Panc1 (cell line): ENCODE results near the gene ATOSA. TPM values are rescaled to one million over a fixed set of nuclear protein-coding genes. Genes with fewer than 3 reads are reported as not detected.
A peak's percentile ranks its signal among the peaks of the same experiment; 100 is the strongest.

Source experiments
- ATAC-seq: fragments of 200-7000 bp; cut with Tn5 transposase; 2 replicates; pipeline ENCODE4 v1.9.1; 2020; ENCODE audit warnings: mild to moderate bottlenecking, moderate library complexity
- BruUV-seq: library from RNA; stranded (reverse); fragments of 400-500 nt; replicated peaks from 2 replicates; lab custom pipeline; 2021; lab: Mats Ljungman, UMichigan
- CTCF ChIA-PET: fragments of 300-600 bp; sonication (Branson Sonifier 250); formaldehyde crosslinking; loops from one replicate; lab custom pipeline; 2022; ENCODE audit warnings: antibody characterized with exemption; lab: Charles Lee
- POLR2A ChIA-PET: fragments of 300-600 bp; sonication (Branson Sonifier 250); formaldehyde crosslinking; loops from one replicate; lab custom pipeline; 2022; ENCODE audit warnings: antibody characterized with exemption; lab: Charles Lee
- DNase-seq: peaks from one replicate; pipeline ENCODE4 v3.0.0-alpha.2; 2010; ENCODE audit warnings: low read depth, low spot score
- H3K27ac ChIP-seq: 2 replicates; pipeline ENCODE4 v1.5.1; 2011; ENCODE audit warnings: mild to moderate bottlenecking, low read length, inconsistent platforms
- H3K27me3 ChIP-seq: fragments of 200-500 bp; sonication (Bioruptor generic); 2 replicates; pipeline ENCODE4 v1.6.0; 2014; ENCODE audit warnings: low read length, inconsistent platforms; ENCODE audit not compliant: control insufficient read depth, insufficient read depth
- H3K36me3 ChIP-seq: fragments of 200-500 bp; sonication (Bioruptor generic); 2 replicates; pipeline ENCODE4 v1.5.1; 2014; ENCODE audit warnings: inconsistent platforms, mild to moderate bottlenecking, low read length, moderate library complexity; ENCODE audit not compliant: control insufficient read depth, insufficient read depth
- H3K4me1 ChIP-seq: 2 replicates; pipeline ENCODE4 v1.5.1; 2011; ENCODE audit warnings: inconsistent platforms, mild to moderate bottlenecking, low read length, moderate library complexity; ENCODE audit not compliant: control insufficient read depth, insufficient read depth
- H3K4me3 ChIP-seq, 2 experiments: 2 replicates each; pipeline ENCODE4 v1.5.1; 2011 to 2012; ENCODE audit warnings: low read depth in 2 of 2, low read length in 2 of 2, mild to moderate bottlenecking in 2 of 2, inconsistent platforms in 1 of 2, moderate library complexity in 1 of 2
- H3K9me3 ChIP-seq: fragments of 200-500 bp; sonication (Bioruptor generic); 2 replicates; pipeline ENCODE4 v1.5.1; 2014; ENCODE audit warnings: low read depth, mild to moderate bottlenecking, inconsistent platforms, low read length, moderate library complexity; ENCODE audit not compliant: control insufficient read depth, insufficient read depth
- POLR2AphosphoS5 ChIP-seq: IDR thresholded peaks from 2 replicates; pipeline ENCODE4 v1.6.1; 2012; ENCODE audit warnings: mild to moderate bottlenecking, low read depth, low read length, moderate library complexity
- SIN3A ChIP-seq: IDR thresholded peaks from 2 replicates; pipeline ENCODE4 v1.6.1; 2012; ENCODE audit warnings: low read depth, mild to moderate bottlenecking, low read length, moderate library complexity, borderline replicate concordance; ENCODE audit not compliant: insufficient read depth
- TCF7L2 ChIP-seq: IDR thresholded peaks from 2 replicates; pipeline ENCODE4 v1.6.1; 2011; ENCODE audit warnings: mild to moderate bottlenecking, low read depth, low read length, inconsistent platforms
- in situ Hi-C: cut with HindIII; loops from 2 replicates; pipeline ENCODE4 v1.10.0; 2016; ENCODE audit warnings: low sequenced_read_pairs, low pct_unique_long_range_greater_than_20kb
- intact Hi-C: fragments of 100-400 bp; cut with micrococcal nuclease; formaldehyde crosslinking; loops from one replicate; pipeline ENCODE4 v1.10.0; 2022; ENCODE audit not compliant: unreplicated experiment
- total RNA-seq: library from RNA; stranded (reverse); gene quantifications from one replicate; pipeline ENCODE4 v1.2.1, GENCODE V29; 2021; ENCODE audit not compliant: unreplicated experiment
- TF ChIP-seq, protein P1 (sequence below), 2 experiments: IDR thresholded peaks; 2 replicates each; pipeline ENCODE4 v1.6.1; 2011 to 2012; ENCODE audit warnings: low read depth in 2 of 2, control low read depth in 1 of 2, low read length in 1 of 2, mild to moderate bottlenecking in 1 of 2, moderate library complexity in 1 of 2; ENCODE audit not compliant: insufficient read depth in 1 of 2
- TF ChIP-seq, protein P2 (sequence below): fragments of 450-650 bp; IDR thresholded peaks from 2 replicates; pipeline ENCODE4 v1.5.1; 2017; ENCODE audit warnings: mild to moderate bottlenecking

Gene ATOSA
- total RNA-seq, 1 experiment from 2014 or later: 18.5 TPM

DNA sequence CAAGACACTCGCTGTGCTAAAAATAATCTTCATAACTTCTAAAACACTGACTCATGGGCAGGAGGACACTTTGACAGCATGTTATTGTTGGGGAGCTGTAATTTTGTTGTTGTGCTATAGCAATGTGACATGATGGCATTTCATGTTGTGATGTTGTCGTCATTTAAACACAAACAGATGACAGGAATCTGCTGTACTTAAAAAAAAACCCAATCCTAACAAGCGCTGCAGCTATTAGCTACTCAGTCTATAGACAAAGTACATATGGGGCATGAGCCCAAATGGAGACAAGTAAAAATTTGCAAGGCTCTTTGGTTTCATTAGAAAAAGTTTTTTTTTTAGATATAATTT lies 828 bp upstream of the ATOSA start:
- CTCF ChIA-PET: no interaction called here
- no TSS peak for BruUV-seq
- DNase-seq (no peak), ATAC-seq (no peak)
- intact Hi-C loops: no loop called here
- Histone ChIP-seq H3K27me3 (no peaks in the 10 kb centered on the region; the same call in 1 of the 2 replicates), H3K4me3 (peak overlapping the region; percentile 75 to 84), H3K4me1 (peaks cover 18% of the 10 kb centered on the region; the same call in 1 of the 2 replicates), H3K9me3 (no peaks in the 10 kb centered on the region), H3K36me3 (no peaks in the 10 kb centered on the region; the same call in 1 of the 2 replicates), H3K27ac (no peak overlapping the region; the same call in 1 of the 2 replicates)
- TF ChIP-seq, protein P1, sequence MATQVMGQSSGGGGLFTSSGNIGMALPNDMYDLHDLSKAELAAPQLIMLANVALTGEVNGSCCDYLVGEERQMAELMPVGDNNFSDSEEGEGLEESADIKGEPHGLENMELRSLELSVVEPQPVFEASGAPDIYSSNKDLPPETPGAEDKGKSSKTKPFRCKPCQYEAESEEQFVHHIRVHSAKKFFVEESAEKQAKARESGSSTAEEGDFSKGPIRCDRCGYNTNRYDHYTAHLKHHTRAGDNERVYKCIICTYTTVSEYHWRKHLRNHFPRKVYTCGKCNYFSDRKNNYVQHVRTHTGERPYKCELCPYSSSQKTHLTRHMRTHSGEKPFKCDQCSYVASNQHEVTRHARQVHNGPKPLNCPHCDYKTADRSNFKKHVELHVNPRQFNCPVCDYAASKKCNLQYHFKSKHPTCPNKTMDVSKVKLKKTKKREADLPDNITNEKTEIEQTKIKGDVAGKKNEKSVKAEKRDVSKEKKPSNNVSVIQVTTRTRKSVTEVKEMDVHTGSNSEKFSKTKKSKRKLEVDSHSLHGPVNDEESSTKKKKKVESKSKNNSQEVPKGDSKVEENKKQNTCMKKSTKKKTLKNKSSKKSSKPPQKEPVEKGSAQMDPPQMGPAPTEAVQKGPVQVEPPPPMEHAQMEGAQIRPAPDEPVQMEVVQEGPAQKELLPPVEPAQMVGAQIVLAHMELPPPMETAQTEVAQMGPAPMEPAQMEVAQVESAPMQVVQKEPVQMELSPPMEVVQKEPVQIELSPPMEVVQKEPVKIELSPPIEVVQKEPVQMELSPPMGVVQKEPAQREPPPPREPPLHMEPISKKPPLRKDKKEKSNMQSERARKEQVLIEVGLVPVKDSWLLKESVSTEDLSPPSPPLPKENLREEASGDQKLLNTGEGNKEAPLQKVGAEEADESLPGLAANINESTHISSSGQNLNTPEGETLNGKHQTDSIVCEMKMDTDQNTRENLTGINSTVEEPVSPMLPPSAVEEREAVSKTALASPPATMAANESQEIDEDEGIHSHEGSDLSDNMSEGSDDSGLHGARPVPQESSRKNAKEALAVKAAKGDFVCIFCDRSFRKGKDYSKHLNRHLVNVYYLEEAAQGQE (IDR thresholded peaks at IDR 0.05; ENCODE audit: insufficient read depth in 1 of 2, low read depth in 2 of 2, low read length in 1 of 2): no peak
- TF ChIP-seq SIN3A (no peak), POLR2AphosphoS5 (no peak), TCF7L2 (no peak)
- TF ChIP-seq, protein P2, sequence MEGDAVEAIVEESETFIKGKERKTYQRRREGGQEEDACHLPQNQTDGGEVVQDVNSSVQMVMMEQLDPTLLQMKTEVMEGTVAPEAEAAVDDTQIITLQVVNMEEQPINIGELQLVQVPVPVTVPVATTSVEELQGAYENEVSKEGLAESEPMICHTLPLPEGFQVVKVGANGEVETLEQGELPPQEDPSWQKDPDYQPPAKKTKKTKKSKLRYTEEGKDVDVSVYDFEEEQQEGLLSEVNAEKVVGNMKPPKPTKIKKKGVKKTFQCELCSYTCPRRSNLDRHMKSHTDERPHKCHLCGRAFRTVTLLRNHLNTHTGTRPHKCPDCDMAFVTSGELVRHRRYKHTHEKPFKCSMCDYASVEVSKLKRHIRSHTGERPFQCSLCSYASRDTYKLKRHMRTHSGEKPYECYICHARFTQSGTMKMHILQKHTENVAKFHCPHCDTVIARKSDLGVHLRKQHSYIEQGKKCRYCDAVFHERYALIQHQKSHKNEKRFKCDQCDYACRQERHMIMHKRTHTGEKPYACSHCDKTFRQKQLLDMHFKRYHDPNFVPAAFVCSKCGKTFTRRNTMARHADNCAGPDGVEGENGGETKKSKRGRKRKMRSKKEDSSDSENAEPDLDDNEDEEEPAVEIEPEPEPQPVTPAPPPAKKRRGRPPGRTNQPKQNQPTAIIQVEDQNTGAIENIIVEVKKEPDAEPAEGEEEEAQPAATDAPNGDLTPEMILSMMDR: no peak
- in situ Hi-C loops: no loop called here
- POLR2A ChIA-PET: no interaction called here

DNA sequence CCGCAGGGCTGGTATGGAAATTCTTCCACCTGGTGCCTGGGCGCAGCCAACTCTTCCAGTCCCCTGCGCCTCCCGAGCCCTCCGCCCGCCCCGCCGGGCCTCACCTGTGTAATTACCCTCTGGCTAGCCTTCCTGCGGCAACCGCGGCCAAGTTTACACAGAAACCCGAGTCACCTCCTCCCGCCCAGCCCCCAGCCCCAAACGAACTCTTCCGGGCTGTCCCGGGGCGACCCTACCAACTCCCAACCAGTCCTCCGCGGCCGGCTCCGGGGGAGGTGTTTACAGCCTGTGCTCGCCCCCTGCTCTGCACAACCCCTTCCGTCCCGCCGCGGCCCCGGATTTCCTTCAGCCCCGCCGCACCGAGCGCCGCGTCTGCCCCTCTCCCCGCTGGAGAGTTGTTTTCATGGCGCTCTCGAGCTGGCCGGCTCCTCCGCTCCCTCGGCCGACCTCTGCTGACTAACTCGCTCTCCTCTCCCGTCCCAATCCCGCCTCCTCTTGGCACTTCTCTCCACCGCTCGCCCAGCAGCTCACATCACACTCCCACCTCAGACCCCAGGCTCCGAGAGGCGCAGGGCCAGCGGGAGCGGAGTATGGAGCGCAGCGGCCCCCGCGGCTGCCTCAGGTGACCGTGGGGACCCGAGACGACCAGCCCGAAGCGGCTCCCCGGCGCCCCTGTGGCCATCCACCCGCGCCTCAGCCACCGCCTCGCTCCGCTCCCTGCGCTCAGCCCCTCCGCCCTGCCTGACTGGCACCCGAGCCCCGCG lies 538 bp downstream of the ATOSA start:
- no peaks in the 10 kb centered on the region for H3K9me3 ChIP-seq
- DNase-seq: no peak
- ChIA-PET CTCF (no interaction called here), POLR2A (no interaction called here)
- H3K36me3 ChIP-seq: no peaks in the 10 kb centered on the region; the same call in 1 of the 2 replicates
- TF ChIP-seq, protein P2: no peak; the same call in 1 of the 2 replicates
- TF ChIP-seq POLR2AphosphoS5: no peak
- TF ChIP-seq SIN3A: 0 out of 2 replicates have a peak, but pooled peaks have one; percentile 50
- TF ChIP-seq, protein P1 (IDR thresholded peaks at IDR 0.05; ENCODE audit: insufficient read depth in 1 of 2, low read depth in 2 of 2, low read length in 1 of 2): no peak
- no peak for TF ChIP-seq TCF7L2
- H3K4me1 ChIP-seq: peaks cover 18% of the 10 kb centered on the region; the same call in 1 of the 2 replicates
- no TSS peak for BruUV-seq
- intact Hi-C loops: loop anchor here (5.0 kb wide), 1 partner anchor 111 kb away; the partner anchor contains the start of gene ARPP19
- in situ Hi-C loops: no loop called here
- peak overlapping the region; percentile 75 to 84 for H3K4me3 ChIP-seq
- H3K27ac ChIP-seq: peak overlapping the region; percentile 79
- ATAC-seq: peak; percentile 80
- no peaks in the 10 kb centered on the region; the same call in 1 of the 2 replicates for H3K27me3 ChIP-seq
